Measurements from ENCODE around the gene CAPN5. TPM values are rescaled to one million over a fixed set of nuclear protein-coding genes. Genes with fewer than 3 reads are reported as not detected.

CAPN5 gene
- total and polyA plus RNA-seq, 2 experiments from 2014 or later: 25.2 to 28.8 TPM

- Histone ChIP-seq H3K79me2 (no peaks in the 10 kb centered on the region), H4K20me1 (ENCODE audit: insufficient read depth, poor library complexity, severe bottlenecking) (no peaks in the 10 kb centered on the region), H3K27me3 (no peaks in the 10 kb centered on the region), H3K4me3 (no peak overlapping the region), H3K9me2 (replicated peaks; ENCODE audit: insufficient read depth) (no peaks in the 10 kb centered on the region), H3K4me2 (no peak overlapping the region), H3K27ac (no peak overlapping the region), H2AFZ (no peak overlapping the region), H3K36me3 (replicated peaks; ENCODE audit: insufficient read depth, low read depth) (no peaks in the 10 kb centered on the region), H3K4me1 (ENCODE audit: insufficient read depth) (peaks cover 5% of the 10 kb centered on the region), H3K9me3 (ENCODE audit: low read depth) (no peaks in the 10 kb centered on the region)
- DNase-seq (ENCODE audit: low spot score): no peak
- TF ChIP-seq EZH2phosphoT487 (IDR thresholded peaks at IDR 0.05; ENCODE audit: low read depth, severe bottlenecking, unreplicated experiment): no peak
- no peak for TF ChIP-seq CTCF (IDR thresholded peaks at IDR 0.05; ENCODE audit: poor library complexity)
- TF ChIP-seq EZH2 (IDR thresholded peaks at IDR 0.05; ENCODE audit: borderline replicate concordance): no peak
Measured at GRCh38 chr11:77024745-77025144, 42.0 kb upstream of the CAPN5 start.

- TF ChIP-seq EZH2phosphoT487 (IDR thresholded peaks at IDR 0.05; ENCODE audit: low read depth, severe bottlenecking, unreplicated experiment) (no peak), EZH2 (IDR thresholded peaks at IDR 0.05; ENCODE audit: borderline replicate concordance) (no peak), CTCF (IDR thresholded peaks at IDR 0.05; ENCODE audit: poor library complexity) (no peak)
- no peaks in the 10 kb centered on the region for H4K20me1 ChIP-seq (ENCODE audit: insufficient read depth, poor library complexity, severe bottlenecking)
- no peaks in the 10 kb centered on the region for H3K79me2 ChIP-seq
- no peak overlapping the region for H3K27ac ChIP-seq
- WGBS (ENCODE audit: low lambda C conversion rate, missing lambda C conversion rate): 78% methylated on average over 3 of the region's 3 CpGs
- no peaks in the 10 kb centered on the region for H3K27me3 ChIP-seq
- no peak overlapping the region for H3K4me2 ChIP-seq
- H3K36me3 ChIP-seq (replicated peaks; ENCODE audit: insufficient read depth, low read depth): no peaks in the 10 kb centered on the region
- no peak for DNase-seq (ENCODE audit: low spot score)
- H3K9me3 ChIP-seq (ENCODE audit: low read depth): no peaks in the 10 kb centered on the region
- H3K9me2 ChIP-seq (replicated peaks; ENCODE audit: insufficient read depth): no peaks in the 10 kb centered on the region
- peaks cover 5% of the 10 kb centered on the region for H3K4me1 ChIP-seq (ENCODE audit: insufficient read depth)
- no peak overlapping the region for H2AFZ ChIP-seq
- H3K4me3 ChIP-seq: no peak overlapping the region
Measured at GRCh38 chr11:77026221-77026620, 40.5 kb upstream of the CAPN5 start.

GRCh38 chr11:77026743-77027142 is 40.0 kb upstream of the CAPN5 start:
- WGBS (ENCODE audit: low lambda C conversion rate, missing lambda C conversion rate): 82% methylated on average over 2 of the region's 2 CpGs

More at GRCh38 chr11:77026743-77027142, 40.0 kb upstream of the CAPN5 start:
- no peak overlapping the region for H3K27ac ChIP-seq
- no peaks in the 10 kb centered on the region for H3K27me3 ChIP-seq
- no peaks in the 10 kb centered on the region for H4K20me1 ChIP-seq (ENCODE audit: insufficient read depth, poor library complexity, severe bottlenecking)
- TF ChIP-seq EZH2 (IDR thresholded peaks at IDR 0.05; ENCODE audit: borderline replicate concordance) (no peak), EZH2phosphoT487 (IDR thresholded peaks at IDR 0.05; ENCODE audit: low read depth, severe bottlenecking, unreplicated experiment) (no peak), CTCF (IDR thresholded peaks at IDR 0.05; ENCODE audit: poor library complexity) (no peak)
- no peak overlapping the region for H3K4me2 ChIP-seq
- no peaks in the 10 kb centered on the region for H3K9me3 ChIP-seq (ENCODE audit: low read depth)
- H3K4me3 ChIP-seq: no peak overlapping the region
- peaks cover 5% of the 10 kb centered on the region for H3K4me1 ChIP-seq (ENCODE audit: insufficient read depth)
- H3K36me3 ChIP-seq (replicated peaks; ENCODE audit: insufficient read depth, low read depth): no peaks in the 10 kb centered on the region
- no peak overlapping the region for H2AFZ ChIP-seq
- H3K79me2 ChIP-seq: no peaks in the 10 kb centered on the region
- no peak for DNase-seq (ENCODE audit: low spot score)
- no peaks in the 10 kb centered on the region for H3K9me2 ChIP-seq (replicated peaks; ENCODE audit: insufficient read depth)
